Ectodermal cell (in vitro differentiated cells): ENCODE data around the gene SDCBP2.

Source experiments
- H3K27ac ChIP-seq: 2 replicates; pipeline ENCODE4 v1.7.0; 2013; ENCODE audit warnings: mild to moderate bottlenecking, low read depth, low read length; ENCODE audit not compliant: insufficient read depth, poor library complexity, severe bottlenecking
- H3K27me3 ChIP-seq: 2 replicates; pipeline ENCODE4 v1.7.0; 2013; ENCODE audit warnings: mild to moderate bottlenecking, low read length; ENCODE audit not compliant: insufficient read depth, control insufficient read depth, poor library complexity, severe bottlenecking
- H3K36me3 ChIP-seq: one replicate; pipeline ENCODE4 v1.7.0; 2013; ENCODE audit warnings: low read length; ENCODE audit not compliant: control insufficient read depth, insufficient read depth
- H3K4me1 ChIP-seq: one replicate; pipeline ENCODE4 v1.7.0; 2013; ENCODE audit warnings: low read length; ENCODE audit not compliant: control insufficient read depth, insufficient read depth
- H3K4me3 ChIP-seq: 2 replicates; pipeline ENCODE4 v1.7.0; 2013; ENCODE audit warnings: low read depth, low read length, control low read depth; ENCODE audit not compliant: insufficient read depth
- H3K9me3 ChIP-seq: 2 replicates; pipeline ENCODE4 v1.7.0; 2013; ENCODE audit warnings: mild to moderate bottlenecking, low read length, moderate library complexity; ENCODE audit not compliant: control insufficient read depth
- WGBS, 2 experiments: methylation state at CpG; one replicate each; pipeline ENCODE4 v1.1.7; 2013; ENCODE audit warnings: missing lambda C conversion rate in 2 of 2; 5-methylcytosine and 5-hydroxymethylcytosine counted together

SDCBP2 gene

GRCh38 chr20:1305712-1306111 is 23.2 kb downstream of the SDCBP2 start:
- no peak overlapping the region for H3K4me3 ChIP-seq
- H3K36me3 ChIP-seq, result no peaks in the 10 kb centered on the region
- WGBS, 2 experiments, result 94 to 95% methylated on average over 24 of the region's 24 CpGs
- peaks cover 10% of the 10 kb centered on the region for H3K4me1 ChIP-seq
- no peaks in the 10 kb centered on the region for H3K9me3 ChIP-seq
- no peaks in the 10 kb centered on the region for H3K27me3 ChIP-seq
- no peak overlapping the region for H3K27ac ChIP-seq

- Histone ChIP-seq H3K9me3 (no peaks in the 10 kb centered on the region), H3K4me1 (peaks cover 10% of the 10 kb centered on the region), H3K27me3 (no peaks in the 10 kb centered on the region), H3K36me3 (no peaks in the 10 kb centered on the region), H3K27ac (no peak overlapping the region), H3K4me3 (no peak overlapping the region)
- 94 to 95% methylated on average over 31 of the region's 31 CpGs for WGBS, 2 experiments
These were observed 24.0 kb downstream of the SDCBP2 start for GRCh38 chr20:1304710-1305515.

GRCh38 chr20:1302685-1303541 is 26.0 kb downstream of the SDCBP2 start:
- Histone ChIP-seq H3K4me1 (no peaks in the 10 kb centered on the region), H3K4me3 (no peak overlapping the region), H3K36me3 (no peaks in the 10 kb centered on the region), H3K9me3 (no peaks in the 10 kb centered on the region), H3K27me3 (no peaks in the 10 kb centered on the region), H3K27ac (no peak overlapping the region)
- 94 to 95% methylated on average over 12 of the region's 12 CpGs for WGBS, 2 experiments

- Histone ChIP-seq H3K9me3 (no peaks in the 10 kb centered on the region), H3K4me3 (no peak overlapping the region), H3K36me3 (no peaks in the 10 kb centered on the region), H3K4me1 (no peaks in the 10 kb centered on the region), H3K27ac (no peak overlapping the region), H3K27me3 (no peaks in the 10 kb centered on the region)
- WGBS, 2 experiments, result 25 to 30% methylated on average over 9 of the region's 9 CpGs
These were observed 27.9 kb downstream of the SDCBP2 start for GRCh38 chr20:1301031-1301529.

- Histone ChIP-seq H3K36me3 (no peaks in the 10 kb centered on the region), H3K9me3 (no peaks in the 10 kb centered on the region), H3K4me3 (no peak overlapping the region), H3K4me1 (no peaks in the 10 kb centered on the region), H3K27ac (no peak overlapping the region), H3K27me3 (no peaks in the 10 kb centered on the region)
- WGBS, 2 experiments, result 95 to 96% methylated on average over 18 of the region's 18 CpGs
These were observed 28.7 kb downstream of the SDCBP2 start for GRCh38 chr20:1300083-1300840.

GRCh38 chr20:1299522-1299921 is 29.4 kb downstream of the SDCBP2 start:
- WGBS, 2 experiments, result 91 to 92% methylated on average over 9 of the region's 9 CpGs
- Histone ChIP-seq H3K4me1 (no peaks in the 10 kb centered on the region), H3K27me3 (no peaks in the 10 kb centered on the region), H3K36me3 (no peaks in the 10 kb centered on the region), H3K27ac (no peak overlapping the region), H3K9me3 (no peaks in the 10 kb centered on the region), H3K4me3 (no peak overlapping the region)

- H3K27me3 ChIP-seq, result no peaks in the 10 kb centered on the region
- no peaks in the 10 kb centered on the region for H3K4me1 ChIP-seq
- H3K4me3 ChIP-seq, result no peak overlapping the region
- no peak overlapping the region for H3K27ac ChIP-seq
- no peaks in the 10 kb centered on the region for H3K36me3 ChIP-seq
- 92 to 93% methylated on average over 8 of the region's 10 CpGs for WGBS, 2 experiments
- H3K9me3 ChIP-seq, result no peaks in the 10 kb centered on the region
These were observed 29.9 kb downstream of the SDCBP2 start for GRCh38 chr20:1298888-1299511.

GRCh38 chr20:1298166-1298565 is 30.8 kb downstream of the SDCBP2 start:
- 96 to 97% methylated on average over 5 of the region's 5 CpGs for WGBS, 2 experiments
- no peaks in the 10 kb centered on the region for H3K27me3 ChIP-seq
- no peaks in the 10 kb centered on the region for H3K9me3 ChIP-seq
- no peak overlapping the region for H3K27ac ChIP-seq
- no peak overlapping the region for H3K4me3 ChIP-seq
- no peaks in the 10 kb centered on the region for H3K36me3 ChIP-seq
- H3K4me1 ChIP-seq, result no peaks in the 10 kb centered on the region

- no peak overlapping the region for H3K4me3 ChIP-seq
- H3K4me1 ChIP-seq, result no peaks in the 10 kb centered on the region
- no peak overlapping the region for H3K27ac ChIP-seq
- no peaks in the 10 kb centered on the region for H3K9me3 ChIP-seq
- 87 to 98% methylated on average over 2 of the region's 2 CpGs for WGBS, 2 experiments
- no peaks in the 10 kb centered on the region for H3K36me3 ChIP-seq
- no peaks in the 10 kb centered on the region for H3K27me3 ChIP-seq
These were observed 31.5 kb downstream of the SDCBP2 start for GRCh38 chr20:1297486-1297885.
